Measurements from ENCODE around the gene REXO2. TPM values are rescaled to one million over a fixed set of nuclear protein-coding genes. Genes with fewer than 3 reads are reported as not detected.

REXO2 gene
- total RNA-seq, 1 donor from 2014 or later = 23.6 TPM

Other genes starting within 250 kb of the REXO2 start
- gene NNMT, start 143.1 kb upstream of the REXO2 start, total RNA-seq = 588 TPM
- gene C11orf71, start 39.0 kb upstream of the REXO2 start, total RNA-seq = 11.9 TPM
- gene RBM7, start 38.8 kb upstream of the REXO2 start, total RNA-seq = 8.7 TPM
- gene NXPE1, start 120.4 kb downstream of the REXO2 start, total RNA-seq = not detected
- not detected for gene NXPE4, start 156.3 kb downstream of the REXO2 start, total RNA-seq
- gene NXPE2, start 239.1 kb downstream of the REXO2 start, total RNA-seq = not detected

Measured in left lobe of liver (tissue), 1 donor.